HUES48 (cell line): ENCODE data around the gene RFX3.

Source experiments
- H3K27ac ChIP-seq: one replicate; pipeline ENCODE4 v1.7.0; 2013; ENCODE audit warnings: low read depth, low read length, inconsistent platforms
- H3K27me3 ChIP-seq: 2 replicates; pipeline ENCODE4 v1.6.1; 2013; ENCODE audit warnings: mild to moderate bottlenecking, low read length; ENCODE audit not compliant: control insufficient read depth, insufficient read depth
- H3K36me3 ChIP-seq: 2 replicates; pipeline ENCODE4 v1.6.1; 2013; ENCODE audit warnings: low read length; ENCODE audit not compliant: control insufficient read depth, insufficient read depth
- H3K4me1 ChIP-seq: 2 replicates; pipeline ENCODE4 v1.6.1; 2013; ENCODE audit warnings: mild to moderate bottlenecking, low read length; ENCODE audit not compliant: control insufficient read depth, insufficient read depth
- H3K4me3 ChIP-seq: 2 replicates; pipeline ENCODE4 v1.5.1; 2013; ENCODE audit warnings: mild to moderate bottlenecking, low read depth, low read length
- H3K9ac ChIP-seq: 2 replicates; pipeline ENCODE4 v1.6.1; 2013; ENCODE audit warnings: mild to moderate bottlenecking, low read depth, low read length, moderate library complexity
- H3K9me3 ChIP-seq: 2 replicates; pipeline ENCODE4 v1.6.1; 2013; ENCODE audit warnings: low read length; ENCODE audit not compliant: control insufficient read depth, insufficient read depth

The RFX3 gene

DNA sequence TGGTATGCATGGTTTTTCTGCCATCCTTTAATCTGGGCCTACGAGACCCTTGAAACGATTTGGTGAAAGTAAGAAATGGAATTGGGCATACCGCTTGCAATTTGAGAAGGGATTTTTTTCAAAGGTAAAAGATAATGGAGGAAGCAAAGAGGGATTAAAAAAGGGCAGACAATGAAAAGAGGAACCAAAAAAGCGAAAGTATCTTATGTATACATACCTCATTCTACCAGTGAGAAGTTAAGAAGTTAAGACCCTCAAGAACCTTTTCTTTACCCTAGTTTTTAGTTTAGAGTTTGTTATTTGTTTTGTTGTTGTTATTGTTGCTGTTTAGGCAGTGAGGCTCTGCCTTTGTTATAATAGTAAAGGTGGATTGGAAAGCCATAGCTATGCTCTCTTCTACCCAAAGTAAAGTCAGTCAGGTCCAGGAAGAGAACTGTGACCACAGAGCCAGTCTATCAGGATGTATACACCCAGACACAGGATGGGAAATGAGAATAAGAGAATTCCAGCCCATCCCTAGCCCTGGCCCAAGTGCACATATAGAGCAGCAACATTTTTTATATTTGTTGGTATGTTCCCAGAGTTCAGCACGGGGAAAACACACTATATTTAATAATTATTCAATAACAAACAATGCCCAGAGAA, 166.6 kb downstream of the RFX3 start:
- Histone ChIP-seq H3K36me3 (no peaks in the 10 kb centered on the region), H3K27ac (no peak overlapping the region), H3K4me1 (peaks cover 46% of the 10 kb centered on the region)

DNA sequence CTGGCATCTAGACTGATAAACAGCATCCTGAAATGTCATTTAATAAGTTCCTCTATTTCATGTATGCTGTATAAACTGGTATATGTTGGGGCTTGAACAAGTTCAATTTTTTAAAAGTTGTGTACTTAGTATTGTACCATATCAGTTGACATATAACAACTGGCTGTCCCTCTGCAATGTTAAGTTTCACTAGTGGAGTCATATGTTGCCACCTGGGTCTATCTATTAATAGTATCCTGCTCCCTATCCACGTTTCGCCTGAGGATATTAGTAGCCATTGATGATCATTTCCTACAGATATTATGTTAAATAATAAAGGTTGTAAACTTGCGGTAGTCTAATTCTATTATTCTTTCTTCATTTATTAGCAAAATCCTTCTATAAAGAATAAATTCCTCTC, 177.6 kb downstream of the RFX3 start:
- Histone ChIP-seq H3K36me3 (no peaks in the 10 kb centered on the region), H3K27me3 (no peaks in the 10 kb centered on the region), H3K4me3 (no peak overlapping the region), H3K9me3 (no peaks in the 10 kb centered on the region), H3K27ac (no peak overlapping the region), H3K9ac (no peak overlapping the region), H3K4me1 (no peaks in the 10 kb centered on the region; the same call in 1 of the 2 replicates)

More for the DNA sequence above, 166.6 kb downstream of the RFX3 start:
- no peaks in the 10 kb centered on the region for H3K9me3 ChIP-seq
- no peak overlapping the region for H3K4me3 ChIP-seq
- H3K9ac ChIP-seq = no peak overlapping the region
- no peaks in the 10 kb centered on the region for H3K27me3 ChIP-seq

DNA sequence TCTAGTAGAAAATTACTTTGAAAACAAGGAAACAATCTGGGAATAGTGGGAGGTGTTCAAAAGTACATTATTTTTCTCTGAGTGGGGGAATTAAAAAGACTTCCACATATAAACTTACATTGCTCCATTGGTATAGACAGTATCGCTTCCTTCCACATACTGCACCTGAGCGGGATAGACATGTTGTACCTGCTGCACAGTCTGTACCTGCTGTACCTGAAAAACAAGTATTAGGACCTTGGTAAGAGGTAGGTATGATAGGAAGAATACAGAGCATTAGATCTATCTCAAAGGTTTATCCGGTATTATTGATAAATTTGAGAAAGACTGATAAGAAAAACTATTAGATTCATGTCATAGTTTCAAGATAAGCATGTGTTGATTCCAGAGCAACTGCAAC, 179.3 kb downstream of the RFX3 start:
- H3K27ac ChIP-seq = no peak overlapping the region
- no peaks in the 10 kb centered on the region; the same call in 1 of the 2 replicates for H3K4me1 ChIP-seq
- no peak overlapping the region for H3K9ac ChIP-seq
- no peaks in the 10 kb centered on the region for H3K9me3 ChIP-seq
- no peaks in the 10 kb centered on the region for H3K27me3 ChIP-seq
- H3K4me3 ChIP-seq = no peak overlapping the region
- H3K36me3 ChIP-seq = no peaks in the 10 kb centered on the region

DNA sequence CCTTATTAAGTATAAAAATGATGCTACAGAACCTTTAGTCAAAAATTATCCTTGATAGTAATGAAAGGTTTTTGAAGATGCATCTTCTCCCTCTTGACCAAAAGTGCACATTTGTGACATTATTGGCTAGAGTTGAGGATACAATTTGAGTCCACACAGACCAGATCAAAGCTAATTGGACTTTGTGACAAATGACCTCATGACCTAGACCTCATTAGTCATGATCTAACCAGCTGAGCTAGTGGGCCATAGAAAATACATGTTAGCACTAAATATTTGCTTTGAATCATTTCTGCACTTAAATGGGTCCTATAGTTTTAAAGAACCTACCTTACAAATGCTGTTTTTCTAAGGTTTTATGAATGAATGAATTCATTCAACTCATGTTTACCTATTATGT, 182.1 kb downstream of the RFX3 start:
- H3K36me3 ChIP-seq = no peaks in the 10 kb centered on the region
- H3K27me3 ChIP-seq = no peaks in the 10 kb centered on the region
- H3K4me1 ChIP-seq = no peaks in the 10 kb centered on the region; the same call in 1 of the 2 replicates
- H3K4me3 ChIP-seq = no peak overlapping the region
- H3K27ac ChIP-seq = no peak overlapping the region
- H3K9ac ChIP-seq = no peak overlapping the region
- H3K9me3 ChIP-seq = no peaks in the 10 kb centered on the region

- no peaks in the 10 kb centered on the region for H3K27me3 ChIP-seq
- H3K36me3 ChIP-seq = no peaks in the 10 kb centered on the region
- no peak overlapping the region for H3K27ac ChIP-seq
- no peak overlapping the region for H3K4me3 ChIP-seq
- H3K9me3 ChIP-seq = no peaks in the 10 kb centered on the region
- no peak overlapping the region for H3K9ac ChIP-seq
- no peaks in the 10 kb centered on the region; the same call in 1 of the 2 replicates for H3K4me1 ChIP-seq
Observed at GRCh38 chr9:3342159-3342777, 183.5 kb downstream of the RFX3 start.

DNA sequence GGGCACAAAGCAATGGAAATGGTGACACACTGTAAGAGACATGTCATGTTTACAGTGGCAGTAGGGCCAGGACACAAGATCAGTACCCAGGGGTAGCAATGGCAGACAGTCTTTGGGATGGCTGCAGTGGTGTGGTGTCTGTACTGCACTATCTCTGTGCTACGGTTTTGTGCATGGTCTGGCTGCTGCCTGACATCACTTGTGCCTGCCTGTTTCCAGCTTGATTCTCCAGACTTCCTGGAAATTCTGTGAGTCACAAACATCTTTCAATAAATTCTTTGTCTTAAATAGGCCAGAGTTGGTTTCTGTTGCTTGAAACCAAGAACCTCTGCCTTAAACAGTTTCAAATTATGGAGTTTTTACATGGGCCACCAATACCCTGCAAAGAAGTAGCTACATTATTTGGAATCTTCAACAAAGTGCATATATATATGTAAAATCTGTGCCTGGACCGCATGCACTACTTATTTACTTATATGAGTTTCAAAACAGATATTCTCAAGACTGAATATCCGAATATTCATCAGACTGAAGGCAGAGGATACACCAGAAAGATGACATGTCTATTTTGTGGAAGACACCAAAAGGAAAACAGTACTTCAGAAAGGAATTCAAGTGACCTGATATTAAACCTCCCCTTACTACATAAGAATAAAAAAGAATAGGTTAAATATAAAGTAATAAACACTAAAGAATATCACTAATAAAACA, 188.1 kb downstream of the RFX3 start:
- no peak overlapping the region for H3K27ac ChIP-seq

GRCh38 chr9:3336951-3337350, 188.8 kb downstream of the RFX3 start:
- no peaks in the 10 kb centered on the region for H3K36me3 ChIP-seq
- 0 out of 2 replicates have a peak, but pooled peaks cover 3% of the 10 kb centered on the region for H3K4me1 ChIP-seq
- H3K9me3 ChIP-seq = no peaks in the 10 kb centered on the region
- H3K27me3 ChIP-seq = no peaks in the 10 kb centered on the region
- no peak overlapping the region for H3K27ac ChIP-seq
- no peak overlapping the region for H3K9ac ChIP-seq
- H3K4me3 ChIP-seq = no peak overlapping the region

More for the DNA sequence above, 188.1 kb downstream of the RFX3 start:
- Histone ChIP-seq H3K27me3 (no peaks in the 10 kb centered on the region), H3K4me1 (0 out of 2 replicates have a peak, but pooled peaks cover 3% of the 10 kb centered on the region), H3K9me3 (no peaks in the 10 kb centered on the region), H3K9ac (no peak overlapping the region), H3K4me3 (no peak overlapping the region), H3K36me3 (no peaks in the 10 kb centered on the region)

DNA sequence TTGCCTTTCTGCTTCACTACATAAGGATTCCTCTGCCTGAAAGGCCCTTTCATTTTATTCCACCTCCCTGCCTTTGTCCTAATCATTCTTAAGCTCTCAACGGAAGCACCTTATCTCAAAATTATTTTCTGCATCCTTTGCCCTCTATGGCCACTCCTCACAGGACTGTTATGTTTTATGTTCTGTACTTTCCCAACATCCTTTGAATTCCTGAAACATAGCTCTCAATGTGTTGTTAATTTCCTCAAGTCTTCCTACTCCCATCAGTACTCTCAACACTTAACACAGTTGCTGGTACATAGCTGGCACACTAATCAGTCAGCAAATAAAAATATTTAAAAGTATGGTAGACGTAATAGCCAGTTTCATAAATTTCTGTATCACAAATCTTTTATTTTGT, 193.0 kb downstream of the RFX3 start:
- Histone ChIP-seq H3K9ac (no peak overlapping the region), H3K27me3 (no peaks in the 10 kb centered on the region), H3K9me3 (no peaks in the 10 kb centered on the region), H3K4me1 (0 out of 2 replicates have a peak, but pooled peaks cover 3% of the 10 kb centered on the region), H3K36me3 (no peaks in the 10 kb centered on the region), H3K27ac (no peak overlapping the region), H3K4me3 (no peak overlapping the region)

GRCh38 chr9:3331801-3332200, 194.0 kb downstream of the RFX3 start:
- H3K27ac ChIP-seq = no peak overlapping the region
- H3K4me3 ChIP-seq = no peak overlapping the region
- H3K9ac ChIP-seq = no peak overlapping the region
- H3K27me3 ChIP-seq = no peaks in the 10 kb centered on the region
- H3K4me1 ChIP-seq = 0 out of 2 replicates have a peak, but pooled peaks cover 3% of the 10 kb centered on the region
- no peaks in the 10 kb centered on the region for H3K9me3 ChIP-seq
- H3K36me3 ChIP-seq = no peaks in the 10 kb centered on the region

DNA sequence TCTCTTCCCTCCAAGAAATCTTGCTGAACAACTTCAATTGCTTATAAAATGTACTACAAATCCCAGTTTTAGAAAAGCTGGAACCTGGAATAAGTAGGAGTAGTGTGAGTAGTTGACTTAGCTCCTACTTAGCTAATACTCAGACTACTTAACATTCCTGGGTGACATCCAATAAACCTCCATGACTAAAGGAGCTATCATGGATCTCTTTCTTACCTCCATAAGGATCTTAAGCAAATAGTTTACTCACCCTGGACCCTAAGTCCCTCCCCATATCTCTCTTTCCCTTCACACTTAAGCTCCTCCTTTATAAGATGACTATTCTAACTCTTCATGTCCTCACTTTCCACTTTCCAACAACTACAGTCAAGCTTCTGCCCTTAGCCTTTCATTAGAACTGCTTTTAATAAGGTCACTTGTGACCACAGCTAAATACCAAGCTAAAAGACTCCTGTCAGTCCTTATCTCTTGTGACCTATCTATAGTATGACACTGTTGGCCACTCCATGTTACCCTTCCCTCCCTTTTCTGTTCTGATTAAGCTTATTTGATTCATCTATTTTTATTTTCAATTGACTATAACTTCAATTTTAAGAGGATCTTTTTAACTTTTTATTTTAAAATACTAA, 194.9 kb downstream of the RFX3 start:
- Histone ChIP-seq H3K4me3 (no peak overlapping the region), H3K9ac (no peak overlapping the region), H3K27ac (no peak overlapping the region), H3K27me3 (no peaks in the 10 kb centered on the region), H3K36me3 (no peaks in the 10 kb centered on the region), H3K4me1 (0 out of 2 replicates have a peak, but pooled peaks cover 3% of the 10 kb centered on the region), H3K9me3 (no peaks in the 10 kb centered on the region)
